Fibroblast of lung (primary cell): ENCODE measurements around the gene TPM4. TPM values are rescaled to one million over a fixed set of nuclear protein-coding genes. Genes with fewer than 3 reads are reported as not detected.

Source experiments
- DNase-seq, 2 donors: peaks; one replicate each; pipeline versions ENCODE4 v3.0.0 to v3.0.0-alpha.2; 2010; ENCODE audit warnings: low read depth in 2 of 2
- H2AFZ ChIP-seq: 2 replicates; pipeline ENCODE4 v1.5.1; 2012; ENCODE audit warnings: low read length, control low read depth, inconsistent platforms
- H3K27ac ChIP-seq: 2 replicates; pipeline ENCODE4 v1.5.1; 2011; ENCODE audit warnings: low read length, control low read depth; ENCODE audit not compliant: insufficient read depth
- H3K27me3 ChIP-seq: 2 replicates; pipeline ENCODE4 v1.5.1; 2011; ENCODE audit warnings: mild to moderate bottlenecking, low read length; ENCODE audit not compliant: control insufficient read depth, insufficient read depth
- H3K36me3 ChIP-seq: 2 replicates; pipeline ENCODE4 v1.5.1; 2011; ENCODE audit warnings: low read length; ENCODE audit not compliant: control insufficient read depth, insufficient read depth
- H3K4me1 ChIP-seq: 2 replicates; pipeline ENCODE4 v1.5.1; 2011; ENCODE audit warnings: low read length; ENCODE audit not compliant: control insufficient read depth, insufficient read depth; ENCODE audit errors: extremely low read depth
- H3K4me2 ChIP-seq: 2 replicates; pipeline ENCODE4 v1.5.1; 2011; ENCODE audit warnings: low read length, control low read depth; ENCODE audit not compliant: insufficient read depth; ENCODE audit errors: extremely low read depth
- H3K4me3 ChIP-seq, 4 experiments: fragments of 200-600 bp in 1 of 4; sonication (generic) in 1 of 4; replicated peaks in 1 of 4; 2 replicates each; pipeline ENCODE4 v1.5.1; 2011 to 2016; ENCODE audit warnings: low read length in 4 of 4, low read depth in 3 of 4, mild to moderate bottlenecking in 3 of 4, control low read depth in 2 of 4, inconsistent platforms in 1 of 4, mixed read lengths in 1 of 4; ENCODE audit not compliant: insufficient read depth in 1 of 4; ENCODE audit errors: control extremely low read depth in 1 of 4
- H3K79me2 ChIP-seq: 2 replicates; pipeline ENCODE4 v1.5.1; 2012; ENCODE audit warnings: mild to moderate bottlenecking, low read length, inconsistent platforms; ENCODE audit not compliant: control insufficient read depth, insufficient read depth
- H3K9ac ChIP-seq: 2 replicates; pipeline ENCODE4 v1.5.1; 2011; ENCODE audit warnings: mild to moderate bottlenecking, low read length, control low read depth; ENCODE audit not compliant: insufficient read depth
- H3K9me3 ChIP-seq: 2 replicates; pipeline ENCODE4 v1.5.1; 2012; ENCODE audit warnings: low read depth, low read length; ENCODE audit not compliant: control insufficient read depth, insufficient read depth
- H4K20me1 ChIP-seq: 2 replicates; pipeline ENCODE4 v1.5.1; 2011; ENCODE audit warnings: low read length; ENCODE audit not compliant: control insufficient read depth, insufficient read depth; ENCODE audit errors: extremely low read depth
- CTCF ChIP-seq, 2 donors: IDR thresholded peaks in 1 of 2; conservative IDR thresholded peaks in 1 of 2; 1 replicate in 1 of 2; 2 replicates in 1 of 2; pipeline ENCODE4 v1.5.1; 2011 to 2012; ENCODE audit warnings: low read length in 2 of 2, control low read depth in 1 of 2, inconsistent platforms in 1 of 2, low read depth in 1 of 2, mild to moderate bottlenecking in 1 of 2
- EZH2 ChIP-seq: IDR thresholded peaks from 2 replicates; pipeline ENCODE4 v1.5.1; 2012; ENCODE audit warnings: low read length, control low read depth, mild to moderate bottlenecking; ENCODE audit errors: missing control alignments
- polyA plus RNA-seq, 2 donors: library from polyadenylated mRNA; depleted of rRNA in 1 of 2; stranded (reverse) in 1 of 2; unstranded in 1 of 2; fragments of >200 nt; gene quantifications; 2 replicates each; pipeline ENCODE4 v1.2.1, GENCODE V29; 2011 to 2012; ENCODE audit warnings: missing spikeins in 1 of 2
- total RNA-seq: library from RNA; depleted of rRNA; stranded (reverse); fragments of >200 nt; gene quantifications from 2 replicates; pipeline ENCODE4 v1.2.1, GENCODE V29; 2014

The TPM4 gene
- total and polyA plus RNA-seq, 2 donors (not counting 1 experiment from before 2014, with no cell fraction given), result 822 to 2,577 TPM

GRCh38 chr19:16125737-16126495 lies 49.6 kb downstream of the TPM4 start:
- Histone ChIP-seq H3K9me3 (no peaks in the 10 kb centered on the region), H3K36me3 (peaks cover 27% of the 10 kb centered on the region)
- DNase-seq, result peak in 1 of 2 donors; percentile 22

GRCh38 chr19:16127080-16127479 lies 50.8 kb downstream of the TPM4 start:
- Histone ChIP-seq H3K4me1 (peaks cover 2% of the 10 kb centered on the region), H3K79me2 (no peaks in the 10 kb centered on the region), H4K20me1 (no peaks in the 10 kb centered on the region), H3K27me3 (no peaks in the 10 kb centered on the region), H3K4me2 (no peak overlapping the region), H3K4me3 (no peak overlapping the region), H3K27ac (no peak overlapping the region), H2AFZ (no peak overlapping the region), H3K9me3 (no peaks in the 10 kb centered on the region), H3K9ac (no peak overlapping the region), H3K36me3 (peaks cover 30% of the 10 kb centered on the region)
- TF ChIP-seq CTCF (conservative IDR thresholded peaks at IDR 0.05 in 1 of 2, IDR thresholded peaks at IDR 0.05 in 1 of 2; ENCODE audit: low read depth in 1 of 2, low read length in 2 of 2) (no peak), EZH2 (no peak)
- no peak for DNase-seq

More at GRCh38 chr19:16125737-16126495, 49.6 kb downstream of the TPM4 start:
- Histone ChIP-seq H3K79me2 (no peaks in the 10 kb centered on the region), H3K4me3 (no peak overlapping the region), H4K20me1 (no peaks in the 10 kb centered on the region), H3K4me1 (peaks cover 2% of the 10 kb centered on the region), H3K9ac (no peak overlapping the region), H3K27me3 (no peaks in the 10 kb centered on the region), H2AFZ (no peak overlapping the region), H3K4me2 (no peak overlapping the region), H3K27ac (no peak overlapping the region)
- TF ChIP-seq EZH2, result no peak
- TF ChIP-seq CTCF (conservative IDR thresholded peaks at IDR 0.05 in 1 of 2, IDR thresholded peaks at IDR 0.05 in 1 of 2; ENCODE audit: low read depth in 1 of 2, low read length in 2 of 2), result peak in 1 of 2 donors; percentile 10

DNA sequence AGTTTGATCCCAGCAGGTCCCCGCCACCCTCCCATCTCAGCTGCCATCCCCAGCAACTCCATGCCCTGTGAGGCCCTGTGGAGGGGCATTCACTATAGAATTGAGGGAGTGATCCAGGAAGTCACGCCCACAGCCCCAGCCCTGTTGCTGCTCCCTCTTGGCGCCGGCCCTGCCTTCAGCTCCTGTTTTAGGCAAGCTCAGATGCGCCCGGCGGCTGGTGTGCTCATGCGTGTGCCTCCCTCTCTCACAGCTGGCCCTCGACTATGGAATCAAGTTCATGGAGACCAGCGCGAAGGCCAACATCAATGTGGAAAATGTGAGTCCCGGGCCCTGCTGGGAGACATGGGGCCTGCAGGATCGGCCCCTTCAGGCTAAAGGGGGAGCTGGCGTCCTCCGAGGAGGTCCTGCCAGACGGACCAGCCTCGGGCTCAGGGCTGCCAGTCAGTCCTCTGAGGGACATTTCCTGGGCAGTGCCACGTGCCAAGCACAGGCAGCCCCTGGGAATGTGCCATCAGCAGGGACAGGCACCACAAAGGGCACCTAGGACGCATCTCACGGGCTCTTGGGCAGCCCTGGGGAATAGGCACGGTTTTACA lies 51.6 kb downstream of the TPM4 start:
- H3K4me1 ChIP-seq, result peaks cover 2% of the 10 kb centered on the region
- no peak for TF ChIP-seq EZH2
- TF ChIP-seq CTCF (conservative IDR thresholded peaks at IDR 0.05 in 1 of 2, IDR thresholded peaks at IDR 0.05 in 1 of 2; ENCODE audit: low read depth in 1 of 2, low read length in 2 of 2), result no peak
- no peak overlapping the region for H3K27ac ChIP-seq
- H3K4me3 ChIP-seq, result no peak overlapping the region
- no peak for DNase-seq
- no peaks in the 10 kb centered on the region for H4K20me1 ChIP-seq
- H2AFZ ChIP-seq, result no peak overlapping the region
- H3K27me3 ChIP-seq, result no peaks in the 10 kb centered on the region
- no peaks in the 10 kb centered on the region for H3K9me3 ChIP-seq
- no peaks in the 10 kb centered on the region for H3K79me2 ChIP-seq
- peaks cover 33% of the 10 kb centered on the region for H3K36me3 ChIP-seq
- no peak overlapping the region for H3K4me2 ChIP-seq
- H3K9ac ChIP-seq, result no peak overlapping the region
